VCaP (cell line): Measurements from ENCODE around the gene OR51B4.
"Not testable (repeated sequence)": the region's sequence is repeated elsewhere in the genome, so short reads cannot be mapped to it uniquely, and the experiment has no call there.

Source experiments
- H3K27ac ChIP-seq: fragments of 450-650 bp; 2 replicates; pipeline ENCODE4 v1.5.1; 2017
- CTCF ChIP-seq: fragments of 450-650 bp; conservative IDR thresholded peaks from 2 replicates; pipeline ENCODE4 v1.5.1; 2017; ENCODE audit warnings: mild to moderate bottlenecking, moderate library complexity

OR51B4 gene

GRCh38 chr11:5265832-5266231 is 35.9 kb downstream of the OR51B4 start:
- H3K27ac ChIP-seq: no peak overlapping the region
- no peak for TF ChIP-seq CTCF

GRCh38 chr11:5258543-5259262 is 43.0 kb downstream of the OR51B4 start:
- H3K27ac ChIP-seq: no peak overlapping the region

GRCh38 chr11:5257296-5257695 is 44.5 kb downstream of the OR51B4 start:
- no peak overlapping the region for H3K27ac ChIP-seq
- no peak for TF ChIP-seq CTCF

More at GRCh38 chr11:5258543-5259262, 43.0 kb downstream of the OR51B4 start:
- TF ChIP-seq CTCF: no peak

GRCh38 chr11:5254646-5255413 is 46.9 kb downstream of the OR51B4 start, which contains the start of gene HBG2:
Gene HBG2 (minus strand): TSS chr11:5254781. CDS start chr11:5254728, 53 bp downstream.
- not testable (repeated sequence) for H3K27ac ChIP-seq

GRCh38 chr11:5254023-5254422 is 47.7 kb downstream of the OR51B4 start:
- H3K27ac ChIP-seq: not testable (repeated sequence)

GRCh38 chr11:5253440-5253839 is 48.3 kb downstream of the OR51B4 start:
- H3K27ac ChIP-seq: not testable (repeated sequence)

GRCh38 chr11:5252919-5253265 is 48.9 kb downstream of the OR51B4 start:
- no peak overlapping the region for H3K27ac ChIP-seq
- no peak for TF ChIP-seq CTCF

GRCh38 chr11:5252192-5252918 is 49.4 kb downstream of the OR51B4 start:
- no peak overlapping the region for H3K27ac ChIP-seq
- TF ChIP-seq CTCF: no peak

GRCh38 chr11:5251746-5252145 is 50.0 kb downstream of the OR51B4 start:
- TF ChIP-seq CTCF: no peak
- H3K27ac ChIP-seq: no peak overlapping the region
